ENCODE measurements around the gene SLC17A2.
"Not testable (repeated sequence)": the region's sequence is repeated elsewhere in the genome, so short reads cannot be mapped to it uniquely, and the experiment has no call there.

SLC17A2 gene

GRCh38 chr6:25951296-25952032, 21.0 kb upstream of the SLC17A2 start:
- DNase-seq: no peak

- DNase-seq: no peak
Observed at GRCh38 chr6:25950297-25950696, 19.8 kb upstream of the SLC17A2 start.

GRCh38 chr6:25949695-25950094, 19.2 kb upstream of the SLC17A2 start:
- DNase-seq: no peak

- DNase-seq: not testable (repeated sequence)
Observed at GRCh38 chr6:25947492-25947891, 17.0 kb upstream of the SLC17A2 start.

- DNase-seq: no peak
Observed at GRCh38 chr6:25946631-25947030, 16.1 kb upstream of the SLC17A2 start.

GRCh38 chr6:25945738-25946137, 15.2 kb upstream of the SLC17A2 start:
- DNase-seq: not testable (repeated sequence)

- no peak for DNase-seq
Observed at GRCh38 chr6:25944688-25945574, 14.4 kb upstream of the SLC17A2 start.

- no peak for DNase-seq
Observed at GRCh38 chr6:25943887-25944286, 13.4 kb upstream of the SLC17A2 start.

- DNase-seq: no peak
Observed at GRCh38 chr6:25942561-25943147, 12.2 kb upstream of the SLC17A2 start.

GRCh38 chr6:25939593-25939992, 9.1 kb upstream of the SLC17A2 start:
- DNase-seq: no peak

- no peak for DNase-seq
Observed at GRCh38 chr6:25935953-25936352, 5.5 kb upstream of the SLC17A2 start.

GRCh38 chr6:25934735-25935313, 4.3 kb upstream of the SLC17A2 start:
- no peak for DNase-seq

GRCh38 chr6:25934156-25934555, 3.7 kb upstream of the SLC17A2 start:
- no peak for DNase-seq

GRCh38 chr6:25931411-25931709, 869 bp upstream of the SLC17A2 start:
- DNase-seq: no peak

GRCh38 chr6:25929785-25930184, 706 bp downstream of the SLC17A2 start:
- not testable (repeated sequence) for DNase-seq

GRCh38 chr6:25928562-25929324, 1.7 kb downstream of the SLC17A2 start:
- no peak for DNase-seq

GRCh38 chr6:25927756-25928216, 2.7 kb downstream of the SLC17A2 start:
- DNase-seq: no peak

- no peak for DNase-seq
Observed at GRCh38 chr6:25927178-25927577, 3.3 kb downstream of the SLC17A2 start.

- no peak for DNase-seq
Observed at GRCh38 chr6:25925876-25926275, 4.6 kb downstream of the SLC17A2 start.

GRCh38 chr6:25922301-25922700, 8.2 kb downstream of the SLC17A2 start:
- DNase-seq: no peak

- DNase-seq: no peak
Observed at GRCh38 chr6:25921525-25922203, 8.8 kb downstream of the SLC17A2 start.

GRCh38 chr6:25919657-25920056, 10.8 kb downstream of the SLC17A2 start:
- DNase-seq: no peak

Data from C1 segment of cervical spinal cord (tissue), 14 donors.